Prostate gland (tissue), 2 donors: ENCODE data around the gene MRGPRG.

Experiments used
- CTCF ChIP-seq, 4 experiments: fragments of 200-600 bp in 2 of 4; fragments of 450-650 bp in 2 of 4; sonication (generic) in 2 of 4; IDR thresholded peaks; 1 replicate in 3 of 4; 2 replicates in 1 of 4; pipeline ENCODE4 v1.5.1; 2016 to 2019; ENCODE audit warnings: antibody characterized with exemption in 4 of 4, mild to moderate bottlenecking in 2 of 4, moderate library complexity in 2 of 4
- POLR2A ChIP-seq: fragments of 450-650 bp; IDR thresholded peaks from one replicate; pipeline ENCODE4 v1.6.1; 2016; ENCODE audit warnings: antibody characterized with exemption, mild to moderate bottlenecking
- POLR2AphosphoS5 ChIP-seq: sonication (generic); formaldehyde crosslinking; IDR thresholded peaks from one replicate; pipeline ENCODE4 v1.6.1; 2017; ENCODE audit warnings: antibody characterized with exemption

DNA sequence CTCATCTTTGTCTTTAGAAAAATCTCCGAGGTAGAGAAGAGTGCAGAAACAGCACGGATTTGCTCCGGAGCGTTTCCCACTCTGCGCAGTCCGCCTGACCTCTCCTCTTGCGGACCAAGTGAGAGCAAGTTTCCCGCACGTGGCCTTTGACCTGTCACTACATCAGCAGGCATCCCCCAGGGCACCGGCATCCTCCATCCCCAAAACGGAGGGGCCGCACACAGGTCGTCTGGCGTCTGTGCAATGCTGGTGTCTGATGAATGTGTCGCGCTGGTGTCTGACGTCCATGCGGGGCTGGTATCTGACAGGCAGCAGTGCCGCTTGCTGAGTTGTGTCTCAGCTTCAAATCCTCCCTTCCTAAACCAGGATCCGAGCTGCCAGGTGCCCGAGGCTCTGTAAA, 14.3 kb upstream of the MRGPRG start:
- TF ChIP-seq CTCF (IDR thresholded peaks at IDR 0.05) = no peak
- TF ChIP-seq POLR2A = no peak
- no peak for TF ChIP-seq POLR2AphosphoS5
